Vagina (tissue), 2 donors: ENCODE data around the gene COL2A1.
A peak's percentile ranks its signal among the peaks of the same experiment; 100 is the strongest.

ENCODE experiments used
- POLR2A ChIP-seq, 2 donors: fragments of 450-650 bp; IDR thresholded peaks; one replicate each; pipeline ENCODE4 v1.6.1; 2017; ENCODE audit warnings: antibody characterized with exemption in 2 of 2, mild to moderate bottlenecking in 2 of 2, moderate library complexity in 2 of 2
- POLR2AphosphoS5 ChIP-seq, 2 donors: sonication (generic); formaldehyde crosslinking; IDR thresholded peaks; one replicate each; pipeline ENCODE4 v1.9.0; 2017; ENCODE audit warnings: antibody characterized with exemption in 2 of 2, mild to moderate bottlenecking in 2 of 2, low read depth in 1 of 2; ENCODE audit not compliant: insufficient read depth in 1 of 2
- TF ChIP-seq, protein P1 (sequence below), 3 experiments: fragments of 450-650 bp in 2 of 3; fragments of 200-600 bp in 1 of 3; sonication (generic) in 1 of 3; IDR thresholded peaks; one replicate each; pipeline ENCODE4 v1.5.1; 2017 to 2019; ENCODE audit warnings: antibody characterized with exemption in 3 of 3, mild to moderate bottlenecking in 2 of 3, moderate library complexity in 2 of 3

DNA sequence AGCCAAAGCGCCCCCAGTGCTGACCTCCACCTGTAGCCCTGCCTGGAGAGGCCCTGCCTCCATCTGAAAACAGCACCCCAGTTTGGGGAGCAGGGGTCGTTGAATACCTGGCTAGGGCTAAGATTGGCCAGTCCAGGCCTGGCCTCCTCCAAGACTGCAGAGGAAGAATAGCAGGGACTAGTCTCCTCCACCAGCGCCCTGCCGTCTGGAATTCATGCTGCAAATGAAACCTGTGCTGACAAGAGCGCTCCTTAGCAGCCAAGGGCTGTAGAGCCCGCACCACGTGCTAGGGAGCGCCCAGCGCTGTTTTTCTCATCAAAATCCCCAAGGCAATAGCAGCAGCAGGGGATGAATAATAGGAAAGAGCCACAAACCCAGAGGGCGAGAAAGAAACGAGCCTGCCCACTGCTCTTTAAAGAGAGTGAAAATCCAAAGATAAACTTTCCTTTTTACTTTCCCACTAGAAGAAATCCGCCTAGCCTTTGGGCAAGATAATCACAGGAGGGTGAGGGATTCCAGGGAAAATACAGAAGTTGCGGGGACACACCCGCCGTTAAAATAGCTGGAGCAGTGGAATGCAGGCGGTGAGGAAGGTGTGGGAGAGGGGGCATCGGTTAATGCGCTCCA lies 3.3 kb downstream of the COL2A1 start:
- TF ChIP-seq, protein P1, sequence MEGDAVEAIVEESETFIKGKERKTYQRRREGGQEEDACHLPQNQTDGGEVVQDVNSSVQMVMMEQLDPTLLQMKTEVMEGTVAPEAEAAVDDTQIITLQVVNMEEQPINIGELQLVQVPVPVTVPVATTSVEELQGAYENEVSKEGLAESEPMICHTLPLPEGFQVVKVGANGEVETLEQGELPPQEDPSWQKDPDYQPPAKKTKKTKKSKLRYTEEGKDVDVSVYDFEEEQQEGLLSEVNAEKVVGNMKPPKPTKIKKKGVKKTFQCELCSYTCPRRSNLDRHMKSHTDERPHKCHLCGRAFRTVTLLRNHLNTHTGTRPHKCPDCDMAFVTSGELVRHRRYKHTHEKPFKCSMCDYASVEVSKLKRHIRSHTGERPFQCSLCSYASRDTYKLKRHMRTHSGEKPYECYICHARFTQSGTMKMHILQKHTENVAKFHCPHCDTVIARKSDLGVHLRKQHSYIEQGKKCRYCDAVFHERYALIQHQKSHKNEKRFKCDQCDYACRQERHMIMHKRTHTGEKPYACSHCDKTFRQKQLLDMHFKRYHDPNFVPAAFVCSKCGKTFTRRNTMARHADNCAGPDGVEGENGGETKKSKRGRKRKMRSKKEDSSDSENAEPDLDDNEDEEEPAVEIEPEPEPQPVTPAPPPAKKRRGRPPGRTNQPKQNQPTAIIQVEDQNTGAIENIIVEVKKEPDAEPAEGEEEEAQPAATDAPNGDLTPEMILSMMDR (IDR thresholded peaks at IDR 0.05), result no peak
- TF ChIP-seq POLR2AphosphoS5 (IDR thresholded peaks at IDR 0.05; ENCODE audit: insufficient read depth in 1 of 2, low read depth in 1 of 2) (peak in 1 of 2 donors; percentile 12), POLR2A (IDR thresholded peaks at IDR 0.05) (no peak)
